ENCODE results near the gene PRSS8. TPM values are rescaled to one million over a fixed set of nuclear protein-coding genes. Genes with fewer than 3 reads are reported as not detected.
"Not testable (repeated sequence)": the region's sequence is repeated elsewhere in the genome, so short reads cannot be mapped to it uniquely, and the experiment has no call there.

The PRSS8 gene
- total and polyA plus RNA-seq, 2 donors = 1.6 TPM

- H3K4me1 ChIP-seq (ENCODE audit: insufficient read depth); DNase-seq (ENCODE audit: extremely low spot score); H3K4me3 ChIP-seq (ENCODE audit: low read depth, low read length); H3K36me3 ChIP-seq (ENCODE audit: insufficient read depth): not testable (repeated sequence)
- H3K27ac ChIP-seq (ENCODE audit: low read depth) = peak overlapping the region; percentile 75
- 87% methylated on average over 9 of the region's 9 CpGs for WGBS
Observed at GRCh38 chr16:31141071-31141469, 5.5 kb upstream of the PRSS8 start.

GRCh38 chr16:31138621-31139578, 3.4 kb upstream of the PRSS8 start:
- DNase-seq (ENCODE audit: extremely low spot score) = peak; percentile 67
- Histone ChIP-seq H3K4me3 (ENCODE audit: low read depth, low read length) (no peak overlapping the region), H3K36me3 (ENCODE audit: insufficient read depth) (no peaks in the 10 kb centered on the region), H3K4me1 (ENCODE audit: insufficient read depth) (peaks cover 2% of the 10 kb centered on the region), H3K27ac (ENCODE audit: low read depth) (peak overlapping the region; percentile 61)
- WGBS = 45% methylated on average over 27 of the region's 27 CpGs

- H3K4me3 ChIP-seq (ENCODE audit: low read depth, low read length); DNase-seq (ENCODE audit: extremely low spot score); H3K27ac ChIP-seq (ENCODE audit: low read depth); H3K36me3 ChIP-seq (ENCODE audit: insufficient read depth); H3K4me1 ChIP-seq (ENCODE audit: insufficient read depth): not testable (repeated sequence)
- WGBS = 90% methylated on average over 20 of the region's 20 CpGs
Observed at GRCh38 chr16:31136822-31137499, 1.4 kb upstream of the PRSS8 start.

GRCh38 chr16:31136287-31136662, 748 bp upstream of the PRSS8 start:
- Histone ChIP-seq H3K36me3 (ENCODE audit: insufficient read depth) (no peaks in the 10 kb centered on the region), H3K27ac (ENCODE audit: low read depth) (no peak overlapping the region), H3K4me3 (ENCODE audit: low read depth, low read length) (no peak overlapping the region), H3K4me1 (ENCODE audit: insufficient read depth) (no peaks in the 10 kb centered on the region)
- DNase-seq (ENCODE audit: extremely low spot score) = no peak
- WGBS = 84% methylated on average over 6 of the region's 6 CpGs

GRCh38 chr16:31134625-31135534, 647 bp downstream of the PRSS8 start:
- Histone ChIP-seq H3K27ac (ENCODE audit: low read depth) (no peak overlapping the region), H3K4me3 (ENCODE audit: low read depth, low read length) (no peak overlapping the region), H3K36me3 (ENCODE audit: insufficient read depth) (no peaks in the 10 kb centered on the region), H3K4me1 (ENCODE audit: insufficient read depth) (no peaks in the 10 kb centered on the region)
- no peak for DNase-seq (ENCODE audit: extremely low spot score)
- 16% methylated on average over 18 of the region's 18 CpGs for WGBS

GRCh38 chr16:31134091-31134571, 1.4 kb downstream of the PRSS8 start:
- no peak for DNase-seq (ENCODE audit: extremely low spot score)
- H3K4me3 ChIP-seq (ENCODE audit: low read depth, low read length) = no peak overlapping the region
- no peaks in the 10 kb centered on the region for H3K4me1 ChIP-seq (ENCODE audit: insufficient read depth)
- WGBS = 27% methylated on average over 5 of the region's 5 CpGs
- H3K27ac ChIP-seq (ENCODE audit: low read depth) = no peak overlapping the region
- no peaks in the 10 kb centered on the region for H3K36me3 ChIP-seq (ENCODE audit: insufficient read depth)

- DNase-seq (ENCODE audit: extremely low spot score) = no peak
- Histone ChIP-seq H3K4me1 (ENCODE audit: insufficient read depth) (no peaks in the 10 kb centered on the region), H3K36me3 (ENCODE audit: insufficient read depth) (no peaks in the 10 kb centered on the region), H3K27ac (ENCODE audit: low read depth) (no peak overlapping the region), H3K4me3 (ENCODE audit: low read depth, low read length) (no peak overlapping the region)
- whole genome bisulfite sequencing = 88% methylated on average over 6 of the region's 6 CpGs
Observed at GRCh38 chr16:31133046-31133501, 2.5 kb downstream of the PRSS8 start.

GRCh38 chr16:31132303-31132979, 3.1 kb downstream of the PRSS8 start:
- Histone ChIP-seq H3K4me3 (ENCODE audit: low read depth, low read length) (no peak overlapping the region), H3K27ac (ENCODE audit: low read depth) (no peak overlapping the region), H3K4me1 (ENCODE audit: insufficient read depth) (no peaks in the 10 kb centered on the region), H3K36me3 (ENCODE audit: insufficient read depth) (no peaks in the 10 kb centered on the region)
- 85% methylated on average over 20 of the region's 20 CpGs for WGBS
- DNase-seq (ENCODE audit: extremely low spot score) = no peak

GRCh38 chr16:31131841-31132271, 3.7 kb downstream of the PRSS8 start:
- DNase-seq (ENCODE audit: extremely low spot score) = no peak
- Histone ChIP-seq H3K4me1 (ENCODE audit: insufficient read depth) (no peaks in the 10 kb centered on the region), H3K27ac (ENCODE audit: low read depth) (no peak overlapping the region), H3K4me3 (ENCODE audit: low read depth, low read length) (no peak overlapping the region), H3K36me3 (ENCODE audit: insufficient read depth) (no peaks in the 10 kb centered on the region)
- 87% methylated on average over 5 of the region's 5 CpGs for WGBS

- 91% methylated on average over 11 of the region's 11 CpGs for WGBS
- DNase-seq (ENCODE audit: extremely low spot score) = no peak
Observed at GRCh38 chr16:31131416-31131815, 4.1 kb downstream of the PRSS8 start.

GRCh38 chr16:31130899-31131298, 4.6 kb downstream of the PRSS8 start:
- no peak for DNase-seq (ENCODE audit: extremely low spot score)
- 67% methylated on average over 6 of the region's 6 CpGs for WGBS
- H3K4me1 ChIP-seq (ENCODE audit: insufficient read depth) = no peaks in the 10 kb centered on the region
- no peak overlapping the region for H3K27ac ChIP-seq (ENCODE audit: low read depth)
- no peaks in the 10 kb centered on the region for H3K36me3 ChIP-seq (ENCODE audit: insufficient read depth)
- no peak overlapping the region for H3K4me3 ChIP-seq (ENCODE audit: low read depth, low read length)

More at GRCh38 chr16:31131416-31131815, 4.1 kb downstream of the PRSS8 start:
- Histone ChIP-seq H3K27ac (ENCODE audit: low read depth) (no peak overlapping the region), H3K36me3 (ENCODE audit: insufficient read depth) (no peaks in the 10 kb centered on the region), H3K4me1 (ENCODE audit: insufficient read depth) (no peaks in the 10 kb centered on the region), H3K4me3 (ENCODE audit: low read depth, low read length) (no peak overlapping the region)

- Histone ChIP-seq H3K4me1 (ENCODE audit: insufficient read depth) (no peaks in the 10 kb centered on the region), H3K36me3 (ENCODE audit: insufficient read depth) (no peaks in the 10 kb centered on the region), H3K27ac (ENCODE audit: low read depth) (no peak overlapping the region), H3K4me3 (ENCODE audit: low read depth, low read length) (no peak overlapping the region)
- DNase-seq (ENCODE audit: extremely low spot score) = no peak
- WGBS = 84% methylated on average over 10 of the region's 10 CpGs
Observed at GRCh38 chr16:31130336-31130891, 5.1 kb downstream of the PRSS8 start.

All from urinary bladder (tissue), 4 donors.